ENCODE measurements around the gene FAM234B. TPM values are rescaled to one million over a fixed set of nuclear protein-coding genes. Genes with fewer than 3 reads are reported as not detected.

The FAM234B gene
- polyA plus RNA-seq, 2 donors: 0.84 to 1.1 TPM

GRCh38 chr12:13011098-13011497 lies 33.1 kb upstream of the FAM234B start:
- Histone ChIP-seq H3K4me1 (ENCODE audit: control insufficient read depth in 2 of 2, insufficient read depth in 2 of 2, low read length in 1 of 2) (no peaks in the 10 kb centered on the region), H3K27me3 (ENCODE audit: control insufficient read depth in 1 of 2, insufficient read depth in 2 of 2, low read length in 2 of 2) (no peaks in the 10 kb centered on the region), H3K27ac (ENCODE audit: low read depth in 2 of 2, low read length in 1 of 2) (no peak overlapping the region), H3K36me3 (ENCODE audit: control insufficient read depth in 2 of 2, insufficient read depth in 2 of 2, low read length in 1 of 2) (no peaks in the 10 kb centered on the region), H3K4me3 (ENCODE audit: low read depth in 1 of 2, low read length in 2 of 2) (no peak overlapping the region), H3K9me3 (ENCODE audit: control insufficient read depth in 2 of 2, insufficient read depth in 1 of 2, low read depth in 1 of 2, low read length in 1 of 2) (no peaks in the 10 kb centered on the region)
- WGBS, 2 donors: 87 to 94% methylated on average over 6 of the region's 6 CpGs

GRCh38 chr12:13022851-13023271 lies 21.3 kb upstream of the FAM234B start:
- Histone ChIP-seq H3K27ac (ENCODE audit: low read depth in 2 of 2, low read length in 1 of 2) (no peak overlapping the region), H3K36me3 (ENCODE audit: control insufficient read depth in 2 of 2, insufficient read depth in 2 of 2, low read length in 1 of 2) (no peaks in the 10 kb centered on the region), H3K4me1 (ENCODE audit: control insufficient read depth in 2 of 2, insufficient read depth in 2 of 2, low read length in 1 of 2) (no peaks in the 10 kb centered on the region), H3K4me3 (ENCODE audit: low read depth in 1 of 2, low read length in 2 of 2) (no peak overlapping the region), H3K9me3 (ENCODE audit: control insufficient read depth in 2 of 2, insufficient read depth in 1 of 2, low read depth in 1 of 2, low read length in 1 of 2) (no peaks in the 10 kb centered on the region), H3K27me3 (ENCODE audit: control insufficient read depth in 1 of 2, insufficient read depth in 2 of 2, low read length in 2 of 2) (no peaks in the 10 kb centered on the region)
- 81 to 89% methylated on average over 6 of the region's 6 CpGs for WGBS, 2 donors

GRCh38 chr12:13023811-13024530 lies 20.2 kb upstream of the FAM234B start:
- Histone ChIP-seq H3K27ac (ENCODE audit: low read depth in 2 of 2, low read length in 1 of 2) (no peak overlapping the region), H3K4me1 (ENCODE audit: control insufficient read depth in 2 of 2, insufficient read depth in 2 of 2, low read length in 1 of 2) (no peaks in the 10 kb centered on the region), H3K36me3 (ENCODE audit: control insufficient read depth in 2 of 2, insufficient read depth in 2 of 2, low read length in 1 of 2) (no peaks in the 10 kb centered on the region), H3K9me3 (ENCODE audit: control insufficient read depth in 2 of 2, insufficient read depth in 1 of 2, low read depth in 1 of 2, low read length in 1 of 2) (no peaks in the 10 kb centered on the region), H3K27me3 (ENCODE audit: control insufficient read depth in 1 of 2, insufficient read depth in 2 of 2, low read length in 2 of 2) (no peaks in the 10 kb centered on the region), H3K4me3 (ENCODE audit: low read depth in 1 of 2, low read length in 2 of 2) (no peak overlapping the region)
- WGBS, 2 donors: 86 to 93% methylated on average over 6 of the region's 6 CpGs

- no peaks in the 10 kb centered on the region for H3K27me3 ChIP-seq (ENCODE audit: control insufficient read depth in 1 of 2, insufficient read depth in 2 of 2, low read length in 2 of 2)
- 80 to 90% methylated on average over 5 of the region's 5 CpGs for WGBS, 2 donors
- H3K4me3 ChIP-seq (ENCODE audit: low read depth in 1 of 2, low read length in 2 of 2): no peak overlapping the region
- no peak overlapping the region for H3K27ac ChIP-seq (ENCODE audit: low read depth in 2 of 2, low read length in 1 of 2)
- no peaks in the 10 kb centered on the region for H3K4me1 ChIP-seq (ENCODE audit: control insufficient read depth in 2 of 2, insufficient read depth in 2 of 2, low read length in 1 of 2)
- H3K9me3 ChIP-seq (ENCODE audit: control insufficient read depth in 2 of 2, insufficient read depth in 1 of 2, low read depth in 1 of 2, low read length in 1 of 2): no peaks in the 10 kb centered on the region
- H3K36me3 ChIP-seq (ENCODE audit: control insufficient read depth in 2 of 2, insufficient read depth in 2 of 2, low read length in 1 of 2): no peaks in the 10 kb centered on the region
Measured at GRCh38 chr12:13024531-13024916, 19.7 kb upstream of the FAM234B start.

GRCh38 chr12:13026286-13026685 lies 17.9 kb upstream of the FAM234B start:
- Histone ChIP-seq H3K4me1 (ENCODE audit: control insufficient read depth in 2 of 2, insufficient read depth in 2 of 2, low read length in 1 of 2) (no peaks in the 10 kb centered on the region), H3K27ac (ENCODE audit: low read depth in 2 of 2, low read length in 1 of 2) (no peak overlapping the region), H3K9me3 (ENCODE audit: control insufficient read depth in 2 of 2, insufficient read depth in 1 of 2, low read depth in 1 of 2, low read length in 1 of 2) (no peaks in the 10 kb centered on the region), H3K36me3 (ENCODE audit: control insufficient read depth in 2 of 2, insufficient read depth in 2 of 2, low read length in 1 of 2) (no peaks in the 10 kb centered on the region), H3K4me3 (ENCODE audit: low read depth in 1 of 2, low read length in 2 of 2) (no peak overlapping the region), H3K27me3 (ENCODE audit: control insufficient read depth in 1 of 2, insufficient read depth in 2 of 2, low read length in 2 of 2) (no peaks in the 10 kb centered on the region)
- WGBS, 2 donors: 52 to 71% methylated on average over 1 of the region's 1 CpG

GRCh38 chr12:13027032-13027431 lies 17.1 kb upstream of the FAM234B start:
- Histone ChIP-seq H3K36me3 (ENCODE audit: control insufficient read depth in 2 of 2, insufficient read depth in 2 of 2, low read length in 1 of 2) (no peaks in the 10 kb centered on the region), H3K9me3 (ENCODE audit: control insufficient read depth in 2 of 2, insufficient read depth in 1 of 2, low read depth in 1 of 2, low read length in 1 of 2) (no peaks in the 10 kb centered on the region), H3K4me3 (ENCODE audit: low read depth in 1 of 2, low read length in 2 of 2) (no peak overlapping the region), H3K4me1 (ENCODE audit: control insufficient read depth in 2 of 2, insufficient read depth in 2 of 2, low read length in 1 of 2) (no peaks in the 10 kb centered on the region), H3K27me3 (ENCODE audit: control insufficient read depth in 1 of 2, insufficient read depth in 2 of 2, low read length in 2 of 2) (no peaks in the 10 kb centered on the region), H3K27ac (ENCODE audit: low read depth in 2 of 2, low read length in 1 of 2) (no peak overlapping the region)
- WGBS, 2 donors: 70 to 78% methylated on average over 2 of the region's 2 CpGs

- H3K4me1 ChIP-seq (ENCODE audit: control insufficient read depth in 2 of 2, insufficient read depth in 2 of 2, low read length in 1 of 2): no peaks in the 10 kb centered on the region
- no peak overlapping the region for H3K4me3 ChIP-seq (ENCODE audit: low read depth in 1 of 2, low read length in 2 of 2)
- H3K36me3 ChIP-seq (ENCODE audit: control insufficient read depth in 2 of 2, insufficient read depth in 2 of 2, low read length in 1 of 2): no peaks in the 10 kb centered on the region
- H3K9me3 ChIP-seq (ENCODE audit: control insufficient read depth in 2 of 2, insufficient read depth in 1 of 2, low read depth in 1 of 2, low read length in 1 of 2): no peaks in the 10 kb centered on the region
- H3K27me3 ChIP-seq (ENCODE audit: control insufficient read depth in 1 of 2, insufficient read depth in 2 of 2, low read length in 2 of 2): no peaks in the 10 kb centered on the region
- no peak overlapping the region for H3K27ac ChIP-seq (ENCODE audit: low read depth in 2 of 2, low read length in 1 of 2)
Measured at GRCh38 chr12:13027508-13027907, 16.7 kb upstream of the FAM234B start.

- H3K27ac ChIP-seq (ENCODE audit: low read depth in 2 of 2, low read length in 1 of 2): no peak overlapping the region
- H3K4me3 ChIP-seq (ENCODE audit: low read depth in 1 of 2, low read length in 2 of 2): no peak overlapping the region
- no peaks in the 10 kb centered on the region for H3K4me1 ChIP-seq (ENCODE audit: control insufficient read depth in 2 of 2, insufficient read depth in 2 of 2, low read length in 1 of 2)
- no peaks in the 10 kb centered on the region for H3K9me3 ChIP-seq (ENCODE audit: control insufficient read depth in 2 of 2, insufficient read depth in 1 of 2, low read depth in 1 of 2, low read length in 1 of 2)
- 81% methylated on average over 4 of the region's 4 CpGs for WGBS, 2 donors
- no peaks in the 10 kb centered on the region for H3K27me3 ChIP-seq (ENCODE audit: control insufficient read depth in 1 of 2, insufficient read depth in 2 of 2, low read length in 2 of 2)
- H3K36me3 ChIP-seq (ENCODE audit: control insufficient read depth in 2 of 2, insufficient read depth in 2 of 2, low read length in 1 of 2): no peaks in the 10 kb centered on the region
Measured at GRCh38 chr12:13028825-13029570, 15.2 kb upstream of the FAM234B start.

- 77 to 81% methylated on average over 9 of the region's 9 CpGs for WGBS, 2 donors
- Histone ChIP-seq H3K9me3 (ENCODE audit: control insufficient read depth in 2 of 2, insufficient read depth in 1 of 2, low read depth in 1 of 2, low read length in 1 of 2) (no peaks in the 10 kb centered on the region), H3K4me3 (ENCODE audit: low read depth in 1 of 2, low read length in 2 of 2) (no peak overlapping the region), H3K27ac (ENCODE audit: low read depth in 2 of 2, low read length in 1 of 2) (no peak overlapping the region), H3K36me3 (ENCODE audit: control insufficient read depth in 2 of 2, insufficient read depth in 2 of 2, low read length in 1 of 2) (no peaks in the 10 kb centered on the region), H3K4me1 (ENCODE audit: control insufficient read depth in 2 of 2, insufficient read depth in 2 of 2, low read length in 1 of 2) (no peaks in the 10 kb centered on the region), H3K27me3 (ENCODE audit: control insufficient read depth in 1 of 2, insufficient read depth in 2 of 2, low read length in 2 of 2) (no peaks in the 10 kb centered on the region)
Measured at GRCh38 chr12:13030541-13031291, 13.5 kb upstream of the FAM234B start.

Measured in esophagus (tissue), 2 donors.